Fibroblast of lung (primary cell): ENCODE data around the gene WFDC5.

ENCODE experiments used
- CTCF ChIP-seq, 2 donors: IDR thresholded peaks in 1 of 2; conservative IDR thresholded peaks in 1 of 2; 1 replicate in 1 of 2; 2 replicates in 1 of 2; pipeline ENCODE4 v1.5.1; 2011 to 2012; ENCODE audit warnings: low read length in 2 of 2, control low read depth in 1 of 2, inconsistent platforms in 1 of 2, low read depth in 1 of 2, mild to moderate bottlenecking in 1 of 2
- EZH2 ChIP-seq: IDR thresholded peaks from 2 replicates; pipeline ENCODE4 v1.5.1; 2012; ENCODE audit warnings: low read length, control low read depth, mild to moderate bottlenecking; ENCODE audit errors: missing control alignments

GRCh38 chr20:45064812-45065211 is 50.2 kb downstream of the WFDC5 start:
- TF ChIP-seq CTCF (conservative IDR thresholded peaks at IDR 0.05 in 1 of 2, IDR thresholded peaks at IDR 0.05 in 1 of 2; ENCODE audit: low read depth in 1 of 2, low read length in 2 of 2) (no peak), EZH2 (no peak)
